HepG2 (cell line): ENCODE data around the gene CDH23.

ENCODE experiments used
- CC2D1A ChIP-seq: sonication (generic); formaldehyde crosslinking; IDR thresholded peaks from 2 replicates; pipeline ENCODE4 v1.8.1; 2023; ENCODE audit warnings: mild to moderate bottlenecking, missing genetic modification reagents
- KDM1A ChIP-seq: IDR thresholded peaks from 2 replicates; pipeline ENCODE4 v1.6.1; 2016; ENCODE audit warnings: missing compliant biosample characterization
- PCBP1 ChIP-seq: fragments of 200-400 bp; formaldehyde crosslinking; IDR thresholded peaks from 2 replicates; pipeline ENCODE4 v1.6.1; 2017; ENCODE audit warnings: mild to moderate bottlenecking, low read depth, low read length, borderline replicate concordance
- SP1 ChIP-seq, 2 experiments: fragments of 450-650 bp in 1 of 2; sonication (generic) in 1 of 2; formaldehyde crosslinking in 1 of 2; IDR thresholded peaks; 2 replicates each; pipeline versions ENCODE4 v1.4.0 to v1.6.1; 2016 to 2020; ENCODE audit warnings: missing genetic modification reagents in 1 of 2
- ZMYM3 ChIP-seq: sonication (generic); formaldehyde crosslinking; IDR thresholded peaks from 2 replicates; pipeline ENCODE4 v1.5.1; 2020; ENCODE audit warnings: mild to moderate bottlenecking, missing genetic modification reagents
- ZNF605 ChIP-seq: sonication (generic); formaldehyde crosslinking; IDR thresholded peaks from 2 replicates; pipeline ENCODE4 v1.8.0; 2022; ENCODE audit warnings: mild to moderate bottlenecking, missing genetic modification reagents

- TF ChIP-seq SP1 (IDR thresholded peaks at IDR 0.05): no peak
- TF ChIP-seq SP1 (CRISPR knock-in tag; IDR thresholded peaks at IDR 0.05): no peak
- TF ChIP-seq CC2D1A (CRISPR knock-in tag): no peak
- no peak for TF ChIP-seq ZNF605
- no peak for TF ChIP-seq PCBP1
- TF ChIP-seq KDM1A (CRISPR knock-in tag): no peak
- TF ChIP-seq ZMYM3 (CRISPR knock-in tag): no peak
Measured at GRCh38 chr10:71622616-71623015, 225.9 kb downstream of the CDH23 start.
